G401 (cell line): Measurements from ENCODE around the gene PRMT7. TPM values are rescaled to one million over a fixed set of nuclear protein-coding genes. Genes with fewer than 3 reads are reported as not detected.

Experiments used
- DNase-seq: peaks from one replicate; pipeline ENCODE4 v3.0.0-alpha.2; 2015; ENCODE audit warnings: low spot score
- in situ Hi-C: cut with HindIII; loops from 2 replicates; pipeline ENCODE4 v1.10.0; 2016; ENCODE audit warnings: low sequenced_read_pairs, mixed read lengths
- total RNA-seq: library from RNA; depleted of rRNA; stranded (reverse); fragments of >200 nt; shearing (Covaris generic); gene quantifications from 2 replicates; pipeline ENCODE4 v1.2.3, GENCODE V29; 2014; rRNA removed

Gene PRMT7
- total RNA-seq, 1 experiment from 2014 or later = 85.9 TPM

- in situ Hi-C loops = no loop called here
- DNase-seq = no peak
Measured at GRCh38 chr16:68400924-68401460, 90.2 kb downstream of the PRMT7 start.

- DNase-seq = no peak
- in situ Hi-C loops = no loop called here
Measured at GRCh38 chr16:68401871-68402747, 91.3 kb downstream of the PRMT7 start.

GRCh38 chr16:68402748-68403040, 91.9 kb downstream of the PRMT7 start:
- in situ Hi-C loops = no loop called here
- no peak for DNase-seq

GRCh38 chr16:68403177-68403576, 92.4 kb downstream of the PRMT7 start:
- in situ Hi-C loops = no loop called here
- DNase-seq = no peak

- DNase-seq = no peak
- in situ Hi-C loops = no loop called here
Measured at GRCh38 chr16:68403704-68404103, 92.9 kb downstream of the PRMT7 start.

GRCh38 chr16:68404736-68405345, 94.0 kb downstream of the PRMT7 start:
- no peak for DNase-seq
- in situ Hi-C loops = no loop called here

- in situ Hi-C loops = no loop called here
- no peak for DNase-seq
Measured at GRCh38 chr16:68406458-68407152, 95.8 kb downstream of the PRMT7 start.

Other genes starting within 250 kb of the PRMT7 start
- 16.3 and 26.9 TPM in 2 replicates for gene NFATC3, start 225.6 kb upstream of the PRMT7 start, total RNA-seq
- gene ESRP2, start 74.9 kb upstream of the PRMT7 start, total RNA-seq = 0.10 TPM in 1 of 2 replicates, not detected in the other
- gene PLA2G15, start 65.6 kb upstream of the PRMT7 start, total RNA-seq = 15.3 and 19.7 TPM in 2 replicates
- gene SLC7A6, start 46.5 kb upstream of the PRMT7 start, total RNA-seq = 21.5 and 27.4 TPM in 2 replicates
- gene SLC7A6OS, start 73 bp upstream of the PRMT7 start, total RNA-seq = 16.7 and 23.7 TPM in 2 replicates
- 0.03 and 0.18 TPM in 2 replicates for gene SMPD3, start 137.5 kb downstream of the PRMT7 start, total RNA-seq
- gene ZFP90, start 228.3 kb downstream of the PRMT7 start, total RNA-seq = 32.5 and 37.0 TPM in 2 replicates